ENCODE results near the gene ETFB. TPM values are rescaled to one million over a fixed set of nuclear protein-coding genes. Genes with fewer than 3 reads are reported as not detected.

The ETFB gene
- total and polyA plus RNA-seq, 5 experiments from 2014 or later, result 46.2 to 104 (median 85.8) TPM

DNA sequence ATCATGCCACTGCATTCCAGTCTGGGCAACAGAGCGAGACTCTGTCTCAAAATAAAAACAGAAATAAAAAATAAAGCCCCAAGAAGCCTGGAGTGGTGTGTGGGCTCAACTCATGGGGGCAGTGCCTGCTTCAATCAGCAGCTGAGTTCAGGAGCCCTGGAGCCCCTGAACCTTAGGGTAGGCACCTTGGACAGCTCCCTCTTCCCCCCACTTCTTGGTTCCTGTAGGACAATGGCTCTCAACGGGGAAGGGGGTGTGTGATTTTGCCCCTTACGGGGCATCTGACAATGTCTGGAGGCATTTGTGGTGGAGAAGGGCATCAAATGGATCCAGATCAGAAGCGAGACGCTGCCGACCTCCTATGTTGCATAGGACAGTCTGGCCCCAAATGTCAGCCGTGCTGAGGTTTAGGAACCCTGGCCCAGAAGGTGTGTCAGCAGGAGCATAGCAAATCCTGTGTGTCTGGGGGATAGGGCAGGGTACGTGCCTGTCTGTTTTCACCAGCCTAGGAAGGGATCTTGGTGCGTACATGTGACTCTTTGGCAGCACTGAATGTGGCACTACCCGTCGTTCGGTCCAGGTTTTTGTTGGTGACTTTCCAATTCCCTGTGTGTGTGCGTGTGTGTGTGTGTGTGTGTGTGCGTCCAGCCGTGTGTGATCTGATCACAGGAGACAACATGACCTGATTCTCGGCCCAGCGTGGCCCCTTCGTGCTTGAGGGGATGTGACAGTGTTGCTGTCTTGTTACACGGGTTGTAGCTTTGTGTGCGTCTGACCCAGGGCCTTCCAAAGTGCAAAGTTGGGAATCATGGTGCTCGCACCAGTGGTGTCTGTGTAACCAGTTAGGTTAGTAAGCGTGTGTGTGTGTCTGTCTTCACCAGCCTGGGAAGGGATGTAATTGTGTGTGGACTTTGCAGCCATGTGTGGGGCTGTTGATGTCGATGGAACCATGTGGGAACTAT is 47.2 kb downstream of the ETFB start:
- peaks cover 0 to 13% (median 6%) of the 10 kb centered on the region in 9 donors for H3K9me3 Mint-ChIP-seq
- H3K27me3 Mint-ChIP-seq, result peaks cover 21 to 57% (median 53%) of the 10 kb centered on the region in 5 donors
- H3K27ac Mint-ChIP-seq, result no peak overlapping the region
- peaks cover 0 to 1% (median under 1%) of the 10 kb centered on the region in 4 donors for H3K4me1 Mint-ChIP-seq
- DNase-seq (no peak), ATAC-seq (no peak)
- no peak overlapping the region for H3K4me3 Mint-ChIP-seq
- peaks cover 0 to 10% (median 0%) of the 10 kb centered on the region in 3 donors for H3K36me3 Mint-ChIP-seq
- POLR2A ChIA-PET, result no interaction called here

DNA sequence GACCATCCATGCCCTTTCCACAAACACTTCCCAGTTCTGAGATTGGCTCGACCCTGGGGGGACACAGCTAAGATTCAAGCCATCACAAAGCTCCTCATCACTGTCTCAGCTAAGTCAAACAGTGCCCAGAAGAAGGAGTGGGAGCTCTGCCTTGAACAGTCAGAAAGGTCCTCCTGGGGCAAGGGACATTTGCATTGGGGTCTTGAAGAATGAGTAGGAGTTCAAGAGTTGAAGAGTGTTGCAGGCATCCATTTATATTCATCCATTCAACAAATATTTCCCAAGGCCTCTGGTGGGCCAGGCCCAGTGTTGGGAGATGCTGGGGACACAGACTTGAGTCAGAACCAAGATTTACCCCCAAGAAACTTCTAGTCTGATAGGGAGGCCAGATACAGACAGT is 48.2 kb downstream of the ETFB start:
- Mint-ChIP-seq H3K9me3 (peaks cover 0 to 13% (median 6%) of the 10 kb centered on the region in 9 donors), H3K36me3 (peaks cover 0 to 14% (median 2%) of the 10 kb centered on the region in 3 donors), H3K4me1 (peaks cover 0 to 6% (median 2%) of the 10 kb centered on the region in 4 donors), H3K4me3 (no peak overlapping the region), H3K27me3 (peaks cover 25 to 57% (median 53%) of the 10 kb centered on the region in 5 donors), H3K27ac (peak overlapping the region in 1 of 10 donors; percentile 81)
- no peak for DNase-seq
- POLR2A ChIA-PET, result no interaction called here
- ATAC-seq, result no peak

DNA sequence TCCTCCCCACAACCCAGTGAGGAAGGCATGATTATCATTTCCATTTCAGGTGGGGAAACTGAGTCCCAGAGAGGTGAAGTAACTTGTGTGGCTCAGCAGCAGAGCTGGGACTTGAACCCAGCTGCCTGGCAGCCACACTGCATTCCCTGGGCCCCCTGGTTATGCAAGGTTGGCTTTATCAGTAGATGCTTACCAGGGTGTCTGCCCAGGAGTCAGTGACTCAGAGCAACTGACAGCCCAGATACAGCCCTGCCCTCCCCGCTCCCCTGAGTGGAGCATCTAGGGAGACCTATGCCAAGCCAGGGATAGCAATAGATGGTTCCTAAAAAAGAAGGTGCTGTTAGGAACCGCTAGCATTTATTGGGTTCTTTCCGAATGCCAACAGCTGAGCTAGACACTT is 48.8 kb downstream of the ETFB start:
- no peak for DNase-seq
- peaks cover 0 to 8% (median 3%) of the 10 kb centered on the region in 4 donors for H3K4me1 Mint-ChIP-seq
- ATAC-seq, result no peak
- H3K4me3 Mint-ChIP-seq, result no peak overlapping the region
- H3K36me3 Mint-ChIP-seq, result peaks cover 0 to 14% (median 2%) of the 10 kb centered on the region in 3 donors
- H3K27me3 Mint-ChIP-seq, result peaks cover 25 to 57% (median 53%) of the 10 kb centered on the region in 5 donors
- POLR2A ChIA-PET, result no interaction called here
- no peak overlapping the region for H3K27ac Mint-ChIP-seq
- peaks cover 0 to 13% (median 6%) of the 10 kb centered on the region in 9 donors for H3K9me3 Mint-ChIP-seq

DNA sequence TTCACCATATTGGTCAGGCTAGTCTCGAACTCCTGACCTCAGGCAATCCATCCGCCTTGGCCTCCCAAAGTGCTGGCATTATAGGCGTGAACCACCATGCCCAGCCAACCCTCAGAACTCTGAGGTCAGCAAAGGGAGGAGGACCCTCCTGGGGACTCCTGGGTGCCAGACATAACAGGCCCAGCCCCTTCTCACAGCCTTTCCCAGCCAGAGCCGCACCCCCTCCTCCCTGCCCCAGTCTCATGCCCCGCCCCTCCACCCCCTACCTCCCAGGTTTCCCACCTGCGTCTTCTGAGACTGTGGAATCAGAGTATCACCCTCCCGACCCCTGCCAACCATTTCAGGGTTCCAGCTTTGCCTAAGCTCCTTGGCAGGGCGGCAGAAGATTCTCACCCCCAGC is 49.5 kb downstream of the ETFB start:
- no peak overlapping the region for H3K4me3 Mint-ChIP-seq

DNA sequence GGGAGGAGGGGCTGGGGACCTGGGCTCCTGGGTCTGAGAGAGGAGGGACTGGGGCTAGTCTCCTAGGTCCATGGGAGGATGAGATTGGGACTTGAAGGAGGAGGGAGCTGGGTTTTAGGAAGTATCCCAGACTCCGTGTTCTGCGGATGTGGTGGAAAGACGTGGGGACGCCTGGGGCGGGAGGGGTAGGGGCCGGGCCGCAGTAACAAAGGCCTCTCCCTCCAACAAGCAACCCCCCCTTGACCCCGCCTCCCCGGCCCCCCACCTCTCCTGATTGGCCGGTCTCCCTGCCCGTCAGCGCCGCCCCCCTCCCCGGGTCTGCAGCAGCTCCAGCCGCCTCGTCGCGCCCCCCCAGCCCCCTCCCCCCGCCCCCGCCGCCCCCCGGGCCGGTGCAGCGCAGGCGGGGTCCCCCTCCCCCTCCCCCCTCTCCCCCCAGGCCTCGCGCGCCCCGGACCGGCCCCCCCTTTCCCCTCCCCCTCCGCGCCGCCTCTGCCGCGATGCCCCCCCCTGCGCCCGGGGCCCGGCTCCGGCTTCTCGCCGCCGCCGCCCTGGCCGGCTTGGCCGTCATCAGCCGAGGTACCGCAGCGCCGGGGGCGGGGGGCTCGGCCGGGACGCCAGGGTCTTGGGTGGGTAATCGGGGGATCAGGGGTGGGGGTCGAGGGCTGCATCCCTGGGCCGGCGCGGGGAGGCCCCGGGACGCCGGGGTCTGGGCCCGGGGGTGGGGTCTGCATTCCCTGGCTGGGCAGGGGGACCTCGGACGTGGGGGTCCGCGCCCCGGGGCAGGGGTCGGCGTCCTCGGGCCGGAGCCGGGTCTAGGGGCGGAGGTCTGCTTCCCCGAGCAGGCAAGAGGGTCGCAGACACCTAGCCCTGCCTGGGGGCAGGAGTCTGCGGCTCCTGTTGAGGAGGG is 54.6 kb downstream of the ETFB start, which contains the start of gene IGLON5:
Gene IGLON5 (plus strand): TSS at position 294 of the 907 bp plus-strand sequence. CDS start 204 bp downstream, at position 498.
- Mint-ChIP-seq H3K4me3 (peak within 1 kb of the TSS in 2 of 10 donors; percentile 6 to 34), H3K36me3 (peaks cover 9 to 35% (median 10%) of the 10 kb centered on the region in 3 donors)

More for the DNA sequence above, 49.5 kb downstream of the ETFB start:
- Mint-ChIP-seq H3K9me3 (peaks cover 0 to 13% (median 6%) of the 10 kb centered on the region in 9 donors), H3K36me3 (peaks cover 0 to 14% (median 2%) of the 10 kb centered on the region in 3 donors), H3K27me3 (peaks cover 28 to 61% (median 52%) of the 10 kb centered on the region in 5 donors), H3K27ac (no peak overlapping the region), H3K4me1 (peaks cover 0 to 8% (median 6%) of the 10 kb centered on the region in 4 donors)
- POLR2A ChIA-PET, result no interaction called here
- no peak for DNase-seq
- no peak for ATAC-seq

DNA sequence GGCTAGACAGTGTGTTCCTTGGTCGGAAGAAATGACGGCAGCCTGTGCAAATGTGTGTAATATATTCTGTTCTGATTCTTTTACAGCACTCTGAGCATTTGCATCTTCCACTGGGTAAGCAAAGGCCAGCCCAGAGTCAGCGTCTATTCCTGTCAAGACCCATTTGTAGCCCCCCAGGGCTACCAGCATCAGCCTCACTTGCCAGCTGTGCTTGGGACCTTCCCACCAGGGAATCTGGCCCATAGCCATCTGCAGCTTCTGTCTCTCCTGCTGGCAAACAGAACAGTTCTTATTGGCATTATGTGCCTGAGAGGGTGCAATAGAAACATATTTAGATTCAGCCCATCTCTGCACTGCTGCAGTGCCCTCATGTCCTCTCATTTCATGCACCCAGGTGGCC is 60.7 kb downstream of the ETFB start:
- ATAC-seq, result no peak
- no peak overlapping the region for H3K27ac Mint-ChIP-seq
- no peak for DNase-seq
- H3K36me3 Mint-ChIP-seq, result peaks cover 9 to 47% (median 13%) of the 10 kb centered on the region in 3 donors
- peaks cover 39 to 62% (median 41%) of the 10 kb centered on the region in 5 donors for H3K27me3 Mint-ChIP-seq
- peaks cover 0 to 4% (median under 1%) of the 10 kb centered on the region in 4 donors for H3K4me1 Mint-ChIP-seq
- no peak overlapping the region for H3K4me3 Mint-ChIP-seq
- POLR2A ChIA-PET, result no interaction called here
- peaks cover 0 to 71% (median 30%) of the 10 kb centered on the region in 9 donors for H3K9me3 Mint-ChIP-seq

More for the DNA sequence above, 54.6 kb downstream of the ETFB start, which contains the start of gene IGLON5:
- ATAC-seq (no peak), DNase-seq (no peak)
- Mint-ChIP-seq H3K9me3 (peaks cover 0 to 36% (median 21%) of the 10 kb centered on the region in 9 donors), H3K27ac (peak within 1 kb of the TSS in 1 of 10 donors; percentile 67), H3K27me3 (peaks cover 46 to 76% (median 57%) of the 10 kb centered on the region in 5 donors), H3K4me1 (peaks cover 2 to 10% (median 6%) of the 10 kb centered on the region in 4 donors)
- POLR2A ChIA-PET, result no interaction called here

DNA sequence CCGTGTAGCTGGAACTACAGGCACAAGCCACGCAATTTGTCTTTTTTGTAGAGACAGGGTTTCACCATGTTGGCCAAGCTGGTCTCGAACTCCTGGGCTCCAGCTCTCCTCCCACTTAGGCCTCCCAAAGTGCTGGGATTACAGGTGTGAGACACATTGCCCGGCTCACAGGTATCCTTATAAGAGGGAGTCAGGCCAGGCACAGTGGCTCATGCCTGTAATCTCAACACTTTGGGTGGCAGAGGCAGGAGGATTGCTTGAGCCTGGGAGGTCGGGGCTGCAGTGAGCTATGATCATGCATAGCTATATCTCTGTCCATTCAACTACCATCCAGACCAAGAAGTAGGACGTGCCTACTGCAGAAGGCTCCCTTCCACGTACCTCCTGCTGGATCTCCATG is 64.9 kb downstream of the ETFB start:
- H3K27ac Mint-ChIP-seq, result no peak overlapping the region
- POLR2A ChIA-PET, result no interaction called here
- DNase-seq (no peak), ATAC-seq (no peak)
- peaks cover 8 to 36% (median 21%) of the 10 kb centered on the region in 5 donors for H3K27me3 Mint-ChIP-seq
- H3K36me3 Mint-ChIP-seq, result peaks cover 0 to 23% (median 3%) of the 10 kb centered on the region in 3 donors
- peaks cover 0 to 46% (median 16%) of the 10 kb centered on the region in 9 donors for H3K9me3 Mint-ChIP-seq
- no peaks in the 10 kb centered on the region for H3K4me1 Mint-ChIP-seq
- H3K4me3 Mint-ChIP-seq, result no peak overlapping the region

DNA sequence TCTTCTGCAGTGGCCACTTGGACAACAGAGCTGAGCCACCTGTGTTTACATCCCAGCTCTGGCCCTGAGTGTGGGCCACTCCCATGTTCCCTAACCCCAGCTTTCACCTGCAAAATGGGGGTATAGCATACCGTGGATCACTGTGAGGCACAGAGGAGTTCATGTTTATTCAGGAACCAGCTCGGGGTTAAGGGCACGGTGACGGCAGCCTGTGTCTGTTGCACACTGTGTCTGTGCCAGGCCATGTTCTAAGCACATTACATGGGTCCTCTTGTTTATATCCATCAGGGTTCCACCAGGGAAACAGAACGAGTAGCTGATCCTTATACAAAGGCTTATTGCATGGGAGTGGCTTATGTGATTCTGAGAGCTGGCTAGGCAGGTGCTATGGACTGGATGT is 68.8 kb downstream of the ETFB start:
- Mint-ChIP-seq H3K9me3 (peaks cover 0 to 10% (median 1%) of the 10 kb centered on the region in 9 donors), H3K27ac (no peak overlapping the region), H3K36me3 (peaks cover 0 to 8% (median 0%) of the 10 kb centered on the region in 3 donors), H3K4me3 (no peak overlapping the region), H3K27me3 (peaks cover 3 to 42% (median 23%) of the 10 kb centered on the region in 5 donors), H3K4me1 (no peaks in the 10 kb centered on the region)
- ATAC-seq (no peak), DNase-seq (no peak)
- POLR2A ChIA-PET, result no interaction called here

DNA sequence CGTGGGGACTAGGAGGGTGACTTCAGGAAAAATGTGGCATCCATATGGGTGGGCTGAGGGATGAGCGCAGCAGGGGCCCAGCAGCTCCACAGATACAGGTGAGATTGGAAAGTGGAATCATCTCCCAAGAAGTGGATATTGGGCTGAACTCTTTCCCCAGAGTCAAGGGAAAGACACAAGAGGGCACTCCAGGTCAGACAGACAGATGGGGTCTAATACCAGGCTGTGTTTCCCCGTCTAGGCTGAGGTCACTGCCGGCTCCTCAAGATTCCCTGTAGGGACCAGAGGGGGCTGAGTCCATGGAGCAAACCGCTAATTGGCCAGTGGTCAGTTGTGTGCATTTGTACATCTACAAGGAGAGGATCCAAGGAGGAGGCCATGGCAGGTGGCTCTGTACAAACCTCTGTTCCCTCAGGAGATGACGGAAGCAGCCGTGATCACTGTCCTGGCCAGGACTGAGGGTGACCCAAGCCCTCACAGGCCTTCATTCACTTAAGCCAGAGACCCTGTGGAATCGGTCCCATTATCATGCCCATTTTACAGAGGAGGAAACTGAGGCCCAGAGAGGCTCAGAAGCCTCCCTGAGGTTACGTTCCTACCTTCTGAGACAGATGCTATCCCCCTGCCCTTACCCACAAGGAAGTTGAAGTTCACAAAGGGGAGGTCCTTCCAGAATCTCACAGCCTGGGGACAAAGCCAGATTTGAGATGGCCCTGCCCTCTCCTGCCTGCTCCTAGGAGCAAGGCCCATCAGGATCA is 69.7 kb downstream of the ETFB start:
- Mint-ChIP-seq H3K27me3 (peaks cover 2 to 42% (median 24%) of the 10 kb centered on the region in 5 donors), H3K36me3 (peaks cover 0 to 2% (median 0%) of the 10 kb centered on the region in 3 donors), H3K4me3 (no peak overlapping the region), H3K4me1 (no peaks in the 10 kb centered on the region), H3K9me3 (peaks cover 0 to 2% (median 0%) of the 10 kb centered on the region in 9 donors), H3K27ac (peak overlapping the region in 1 of 10 donors; percentile 38)
- DNase-seq, result no peak
- no peak for ATAC-seq
- POLR2A ChIA-PET, result no interaction called here

DNA sequence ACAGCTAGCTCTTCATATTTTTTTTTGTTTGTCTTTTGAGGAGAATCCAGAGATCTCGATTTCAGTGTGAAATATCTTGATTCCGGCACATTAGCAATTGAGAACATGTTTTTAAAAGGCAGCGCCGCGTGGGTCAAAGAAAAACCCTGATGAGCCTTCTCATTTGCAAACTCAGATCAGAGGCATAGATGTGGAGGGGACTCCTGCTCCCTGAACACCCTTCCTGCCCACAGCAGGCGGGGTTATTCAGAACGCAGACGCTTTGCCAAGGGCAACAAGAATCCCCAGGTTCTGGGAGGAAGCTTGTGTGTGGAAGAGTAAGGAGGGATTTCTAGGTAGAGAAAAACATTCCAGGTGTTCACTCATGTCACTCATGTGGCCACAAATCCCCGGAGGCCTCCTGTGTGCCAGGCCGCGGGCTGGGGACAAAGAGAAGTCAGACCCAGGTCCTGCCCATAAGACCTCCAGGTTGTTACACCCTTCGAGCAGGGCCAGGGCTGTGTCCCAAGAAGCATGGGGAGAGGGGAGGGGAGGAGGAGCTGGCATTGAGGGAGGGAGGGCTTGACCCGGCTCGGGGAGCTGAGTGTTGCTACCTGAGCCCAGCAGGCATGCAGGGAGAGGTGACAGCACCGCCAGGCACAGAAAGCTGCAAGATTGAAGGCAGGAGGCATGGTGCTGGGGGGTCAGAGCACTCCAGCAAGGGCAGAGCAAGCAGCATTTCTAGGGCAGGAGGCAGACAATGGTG is 70.6 kb downstream of the ETFB start:
- no peaks in the 10 kb centered on the region for H3K9me3 Mint-ChIP-seq
- H3K27ac Mint-ChIP-seq, result no peak overlapping the region
- no peaks in the 10 kb centered on the region for H3K4me1 Mint-ChIP-seq
- POLR2A ChIA-PET, result no interaction called here
- ATAC-seq (no peak), DNase-seq (no peak)
- H3K4me3 Mint-ChIP-seq, result no peak overlapping the region
- peaks cover 2 to 45% (median 25%) of the 10 kb centered on the region in 5 donors for H3K27me3 Mint-ChIP-seq
- peaks cover 0 to 1% (median 0%) of the 10 kb centered on the region in 3 donors for H3K36me3 Mint-ChIP-seq
